HAP-1 (cell line): Measurements from ENCODE around the gene ETV3.
"Not testable (repeated sequence)": the region's sequence is repeated elsewhere in the genome, so short reads cannot be mapped to it uniquely, and the experiment has no call there.

Source experiments
- DNase-seq, 2 experiments: peaks; one replicate each; pipeline ENCODE4 v3.0.0-alpha.2; 2016 to 2020; ENCODE audit warnings: low spot score in 2 of 2
- H3K27me3 ChIP-seq: fragments of 250-450 bp; sonication (Bioruptor Pico); 2 replicates; pipeline ENCODE4 v1.5.1; 2020; ENCODE audit warnings: low read depth, mild to moderate bottlenecking, moderate library complexity
- H3K36me3 ChIP-seq: fragments of 250-450 bp; sonication (Bioruptor Pico); replicated peaks from 2 replicates; pipeline ENCODE4 v1.5.1; 2020; ENCODE audit warnings: mild to moderate bottlenecking
- H3K4me1 ChIP-seq: fragments of 250-450 bp; sonication (Bioruptor Pico); 2 replicates; pipeline ENCODE4 v1.5.1; 2020; ENCODE audit warnings: mild to moderate bottlenecking
- H3K4me3 ChIP-seq: fragments of 250-450 bp; sonication (Bioruptor Pico); 2 replicates; pipeline ENCODE4 v1.5.1; 2020; ENCODE audit warnings: mild to moderate bottlenecking, moderate library complexity
- H3K9me3 ChIP-seq: fragments of 250-450 bp; sonication (Bioruptor Pico); 2 replicates; pipeline ENCODE4 v1.5.1; 2020; ENCODE audit warnings: mild to moderate bottlenecking, moderate library complexity
- in situ Hi-C: fragments of 300-500 bp; cut with MboI; formaldehyde crosslinking; loops from 3 replicates; pipeline ENCODE4 v1.14.3; 2020; ENCODE audit warnings: low sequenced_read_pairs, inconsistent platforms, mixed read lengths

The ETV3 gene

GRCh38 chr1:157171903-157172503 lies 33.8 kb upstream of the ETV3 start:
- DNase-seq = peak; percentile 36 to 53
- in situ Hi-C loops, H3K4me3 ChIP-seq, H3K36me3 ChIP-seq, H3K27me3 ChIP-seq, H3K4me1 ChIP-seq, H3K9me3 ChIP-seq: not testable (repeated sequence)

GRCh38 chr1:157170677-157171515 lies 32.7 kb upstream of the ETV3 start:
- Histone ChIP-seq H3K27me3 (no peaks in the 10 kb centered on the region), H3K9me3 (no peaks in the 10 kb centered on the region), H3K36me3 (no peaks in the 10 kb centered on the region), H3K4me3 (no peak overlapping the region), H3K4me1 (no peaks in the 10 kb centered on the region)
- in situ Hi-C loops = no loop called here
- peak; percentile 41 to 85 for DNase-seq

GRCh38 chr1:157168015-157168414 lies 29.8 kb upstream of the ETV3 start:
- Histone ChIP-seq H3K27me3 (no peaks in the 10 kb centered on the region), H3K36me3 (no peaks in the 10 kb centered on the region), H3K4me3 (no peak overlapping the region), H3K4me1 (peaks cover 5% of the 10 kb centered on the region), H3K9me3 (no peaks in the 10 kb centered on the region)
- in situ Hi-C loops = no loop called here
- no peak for DNase-seq

- DNase-seq = no peak
- H3K36me3 ChIP-seq = no peaks in the 10 kb centered on the region
- peaks cover 11% of the 10 kb centered on the region for H3K4me1 ChIP-seq
- no peak overlapping the region for H3K4me3 ChIP-seq
- no peaks in the 10 kb centered on the region for H3K27me3 ChIP-seq
- H3K9me3 ChIP-seq = no peaks in the 10 kb centered on the region
- in situ Hi-C loops = no loop called here
Observed at GRCh38 chr1:157167437-157167836, 29.2 kb upstream of the ETV3 start.

- no peaks in the 10 kb centered on the region for H3K27me3 ChIP-seq
- in situ Hi-C loops = no loop called here
- H3K4me3 ChIP-seq = no peak overlapping the region
- no peaks in the 10 kb centered on the region for H3K36me3 ChIP-seq
- H3K4me1 ChIP-seq = peaks cover 18% of the 10 kb centered on the region
- no peaks in the 10 kb centered on the region for H3K9me3 ChIP-seq
- DNase-seq = no peak
Observed at GRCh38 chr1:157166590-157166989, 28.4 kb upstream of the ETV3 start.

GRCh38 chr1:157163273-157164127 lies 25.3 kb upstream of the ETV3 start:
- H3K27me3 ChIP-seq = no peaks in the 10 kb centered on the region
- in situ Hi-C loops = no loop called here
- DNase-seq = peak; percentile 61 to 91
- no peaks in the 10 kb centered on the region for H3K36me3 ChIP-seq
- no peak overlapping the region for H3K4me3 ChIP-seq
- H3K4me1 ChIP-seq = peaks cover 38% of the 10 kb centered on the region
- H3K9me3 ChIP-seq = no peaks in the 10 kb centered on the region

GRCh38 chr1:157162345-157162744 lies 24.1 kb upstream of the ETV3 start:
- DNase-seq = peak; percentile 59 to 76
- no peaks in the 10 kb centered on the region for H3K27me3 ChIP-seq
- in situ Hi-C loops = no loop called here

GRCh38 chr1:157161901-157162300 lies 23.7 kb upstream of the ETV3 start:
- Histone ChIP-seq H3K9me3 (no peaks in the 10 kb centered on the region), H3K27me3 (no peaks in the 10 kb centered on the region), H3K36me3 (no peaks in the 10 kb centered on the region), H3K4me3 (no peak overlapping the region), H3K4me1 (peaks cover 42% of the 10 kb centered on the region)
- DNase-seq = peak; percentile 57 to 89
- in situ Hi-C loops = no loop called here

More at GRCh38 chr1:157162345-157162744, 24.1 kb upstream of the ETV3 start:
- H3K4me3 ChIP-seq = no peak overlapping the region
- peaks cover 39% of the 10 kb centered on the region for H3K4me1 ChIP-seq
- no peaks in the 10 kb centered on the region for H3K9me3 ChIP-seq
- no peaks in the 10 kb centered on the region for H3K36me3 ChIP-seq

- H3K4me3 ChIP-seq = no peak overlapping the region
- peaks cover 59% of the 10 kb centered on the region for H3K4me1 ChIP-seq
- peak in 1 of 2 experiments; percentile 26 for DNase-seq
- H3K36me3 ChIP-seq = no peaks in the 10 kb centered on the region
- no peaks in the 10 kb centered on the region for H3K27me3 ChIP-seq
- no peaks in the 10 kb centered on the region for H3K9me3 ChIP-seq
- in situ Hi-C loops = no loop called here
Observed at GRCh38 chr1:157158967-157159366, 20.8 kb upstream of the ETV3 start.

GRCh38 chr1:157157501-157158190 lies 19.5 kb upstream of the ETV3 start:
- H3K27me3 ChIP-seq = no peaks in the 10 kb centered on the region
- no peak overlapping the region for H3K4me3 ChIP-seq
- in situ Hi-C loops = no loop called here
- DNase-seq = no peak
- H3K4me1 ChIP-seq = peaks cover 50% of the 10 kb centered on the region
- no peaks in the 10 kb centered on the region for H3K9me3 ChIP-seq
- H3K36me3 ChIP-seq = no peaks in the 10 kb centered on the region

GRCh38 chr1:157156058-157156541 lies 17.9 kb upstream of the ETV3 start:
- no peaks in the 10 kb centered on the region for H3K36me3 ChIP-seq
- in situ Hi-C loops = no loop called here
- H3K4me3 ChIP-seq = peak overlapping the region; percentile 19
- no peaks in the 10 kb centered on the region for H3K9me3 ChIP-seq
- H3K27me3 ChIP-seq = no peaks in the 10 kb centered on the region
- H3K4me1 ChIP-seq = peaks cover 37% of the 10 kb centered on the region
- peak; percentile 75 to 91 for DNase-seq

GRCh38 chr1:157155658-157156057 lies 17.5 kb upstream of the ETV3 start:
- Histone ChIP-seq H3K4me1 (peaks cover 33% of the 10 kb centered on the region), H3K27me3 (no peaks in the 10 kb centered on the region), H3K4me3 (peak overlapping the region; percentile 19), H3K9me3 (no peaks in the 10 kb centered on the region), H3K36me3 (no peaks in the 10 kb centered on the region)
- peak; percentile 58 to 77 for DNase-seq
- in situ Hi-C loops = no loop called here

- in situ Hi-C loops = loop anchor here (5.0 kb wide), 1 partner anchor 63 kb away; no protein-coding TSS in a partner anchor
- H3K27me3 ChIP-seq = no peaks in the 10 kb centered on the region
- no peaks in the 10 kb centered on the region for H3K36me3 ChIP-seq
- H3K4me1 ChIP-seq = peaks cover 33% of the 10 kb centered on the region
- DNase-seq = peak in 1 of 2 experiments; percentile 27
- no peak overlapping the region for H3K4me3 ChIP-seq
- no peaks in the 10 kb centered on the region for H3K9me3 ChIP-seq
Observed at GRCh38 chr1:157154940-157155514, 16.8 kb upstream of the ETV3 start.
